Hindlimb muscle (tissue), 1 donor: Measurements from ENCODE around the gene ANKRD17. TPM values are rescaled to one million over a fixed set of nuclear protein-coding genes. Genes with fewer than 3 reads are reported as not detected.

Experiments
- DNase-seq: peaks from one replicate; pipeline ENCODE4 v3.0.0-alpha.2; 2013
- polyA plus RNA-seq: library from polyadenylated mRNA; unstranded; fragments of 120-200 nt; gene quantifications from one replicate; pipeline ENCODE4 v1.2.1, GENCODE V29; 2013; ENCODE audit not compliant: insufficient read length

The ANKRD17 gene
- polyA plus RNA-seq, 1 donor: 48.1 TPM

DNA sequence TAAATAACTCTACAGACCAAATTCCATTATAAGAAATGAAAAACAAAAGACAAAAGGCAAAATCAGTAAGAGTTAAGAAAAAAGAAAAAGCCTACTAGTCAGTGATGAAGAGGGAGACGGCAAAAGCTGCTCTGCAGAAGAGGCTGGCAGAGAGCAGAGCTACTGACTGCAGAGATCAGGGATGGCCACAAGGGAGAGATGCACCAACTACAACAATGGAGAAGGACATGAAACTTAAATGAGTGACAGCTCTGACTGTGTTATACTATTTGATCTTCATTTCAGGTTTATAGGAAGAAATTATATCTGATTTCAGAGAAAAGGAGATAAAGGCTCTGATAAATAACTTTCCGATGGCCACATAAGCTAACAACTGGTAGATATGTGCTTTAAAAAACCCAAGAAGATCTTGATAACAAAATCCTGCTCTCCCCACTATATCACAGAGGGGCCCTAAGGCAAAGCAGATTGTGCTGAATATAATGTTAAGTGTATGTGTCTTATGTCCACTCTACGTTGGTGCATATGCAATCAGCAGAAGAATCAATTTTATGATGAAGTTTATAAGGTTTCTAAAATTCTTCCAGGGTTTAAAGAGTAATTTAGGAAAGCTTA, 130.7 kb downstream of the ANKRD17 start:
- DNase-seq: no peak

DNA sequence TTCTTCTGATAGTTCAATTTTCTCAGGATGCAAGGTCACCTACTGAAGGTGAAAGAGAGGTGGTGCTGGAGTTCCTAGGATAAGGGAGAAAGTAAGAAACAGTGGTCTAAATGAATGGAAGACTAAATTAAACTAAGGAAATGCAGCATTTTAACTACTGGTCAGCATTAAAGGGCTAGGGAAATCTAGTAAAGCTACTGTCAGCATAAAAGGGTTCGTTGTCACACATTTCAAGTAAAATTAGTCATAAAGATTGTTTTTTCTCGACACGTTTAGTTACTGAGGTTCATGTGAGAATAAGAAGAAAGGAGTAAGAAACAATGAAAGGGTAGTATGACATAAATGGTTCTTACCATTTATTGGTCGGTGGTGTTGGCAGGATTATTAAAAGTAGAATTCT, 149.1 kb downstream of the ANKRD17 start:
- DNase-seq: no peak

DNA sequence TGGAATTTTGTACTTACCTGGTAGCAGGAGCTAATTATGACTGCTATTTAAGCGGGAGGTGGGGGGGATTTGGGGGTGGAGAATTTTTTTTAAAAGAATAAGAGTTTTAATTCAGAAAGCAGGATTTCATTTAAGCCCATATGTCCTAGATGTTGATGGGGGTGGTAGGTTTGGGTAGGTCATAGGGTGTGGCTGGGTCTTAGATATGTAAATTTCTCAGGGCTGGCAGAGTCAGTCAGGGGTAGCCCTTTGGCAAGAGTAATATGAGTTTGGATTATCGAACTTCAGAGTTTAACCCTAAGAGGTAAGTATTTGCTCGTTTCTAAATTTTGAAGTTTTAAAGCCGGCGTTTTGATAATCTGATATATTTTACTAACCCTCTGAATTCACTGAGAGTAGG, 153.9 kb downstream of the ANKRD17 start:
- DNase-seq: no peak

DNA sequence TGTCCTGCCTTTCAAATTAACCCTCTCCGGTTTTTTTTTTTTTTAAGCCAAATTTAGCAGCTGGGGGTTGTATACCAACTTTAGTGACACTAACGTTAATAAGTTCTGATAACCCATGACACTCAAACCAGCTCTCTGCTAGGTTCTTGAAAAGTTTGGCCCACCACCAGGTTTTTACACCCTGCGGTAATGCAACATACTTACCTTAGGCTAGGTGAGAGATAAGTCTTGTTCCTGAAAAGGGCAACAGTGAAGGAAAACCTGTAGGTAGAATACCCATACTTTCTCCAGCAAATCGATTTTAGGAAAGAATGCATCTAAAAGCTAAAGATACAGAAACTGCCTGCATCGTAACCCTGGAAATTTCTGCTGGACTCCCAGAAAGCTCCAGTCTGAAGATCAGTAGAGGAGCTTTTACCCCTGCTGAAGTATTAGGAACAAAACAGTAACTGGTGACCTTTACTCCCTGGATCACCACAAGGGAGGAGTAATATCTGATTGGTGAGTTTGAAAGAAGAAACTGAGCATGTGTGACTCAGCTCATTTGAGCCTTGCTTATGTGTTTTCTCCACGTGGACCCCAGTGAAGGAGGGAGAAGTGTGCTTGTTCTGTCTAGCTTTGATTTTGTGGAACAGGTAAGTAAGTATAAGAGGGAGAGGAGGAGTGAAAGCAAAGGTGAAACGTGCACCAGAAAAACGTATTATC, 154.6 kb downstream of the ANKRD17 start:
- no peak for DNase-seq

DNA sequence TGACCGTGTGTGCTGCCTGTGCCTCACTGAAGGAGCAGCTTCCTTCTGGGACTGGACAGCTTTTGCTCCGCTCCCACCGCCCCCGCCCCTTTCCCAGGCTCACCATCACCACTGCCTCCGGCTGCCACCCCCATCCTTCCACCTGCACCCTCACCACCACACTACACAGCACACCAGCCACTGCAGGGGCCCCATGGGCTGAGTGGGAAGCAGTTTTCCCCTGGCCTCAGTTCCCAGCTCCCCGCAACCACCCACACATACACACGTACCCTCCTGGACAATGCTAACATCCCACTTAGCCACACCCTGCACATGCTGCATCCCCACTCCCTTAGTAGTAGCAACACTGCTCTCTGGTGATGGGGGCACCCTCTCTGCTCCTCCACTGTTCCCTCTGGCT, 159.5 kb downstream of the ANKRD17 start:
- DNase-seq: no peak

DNA sequence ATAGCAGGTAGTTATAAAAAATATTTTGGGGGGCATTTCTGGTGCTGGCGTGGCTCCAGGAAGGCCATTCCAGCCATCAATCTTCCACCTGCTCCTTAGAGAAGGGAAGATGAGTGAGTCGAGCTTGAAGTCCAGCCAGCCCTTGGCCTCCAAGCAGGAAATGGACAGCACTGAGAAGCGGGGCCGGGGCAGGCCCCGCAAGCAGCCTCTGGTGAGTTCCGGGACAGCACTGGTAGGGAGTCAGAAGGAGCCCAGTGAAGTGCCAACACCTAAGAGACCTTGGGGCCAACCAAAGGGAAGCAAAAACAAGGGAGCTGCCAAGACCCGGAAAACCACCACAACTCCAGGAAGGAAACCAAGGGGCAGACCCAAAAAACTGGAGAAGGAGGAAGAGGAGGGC, 159.9 kb downstream of the ANKRD17 start:
- no peak for DNase-seq

DNA sequence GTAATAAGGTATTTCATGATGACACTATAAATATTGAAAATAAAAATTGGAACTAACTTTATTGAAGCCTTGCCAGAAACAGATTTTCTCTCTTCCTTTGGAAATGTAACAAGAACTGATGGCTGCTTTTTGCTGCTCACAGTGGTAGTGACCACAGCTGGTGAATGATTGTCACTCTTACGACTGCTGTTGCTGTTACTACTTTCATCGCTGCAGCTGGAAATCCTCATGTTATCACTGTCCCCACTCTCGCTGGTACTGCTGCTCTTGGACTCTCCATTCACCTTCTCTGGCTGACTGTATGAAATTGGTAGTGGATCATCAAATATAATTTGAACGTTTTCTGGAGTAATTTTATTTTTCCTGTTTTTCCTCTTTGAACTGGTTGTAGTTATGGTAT, 160.6 kb downstream of the ANKRD17 start:
- no peak for DNase-seq

DNA sequence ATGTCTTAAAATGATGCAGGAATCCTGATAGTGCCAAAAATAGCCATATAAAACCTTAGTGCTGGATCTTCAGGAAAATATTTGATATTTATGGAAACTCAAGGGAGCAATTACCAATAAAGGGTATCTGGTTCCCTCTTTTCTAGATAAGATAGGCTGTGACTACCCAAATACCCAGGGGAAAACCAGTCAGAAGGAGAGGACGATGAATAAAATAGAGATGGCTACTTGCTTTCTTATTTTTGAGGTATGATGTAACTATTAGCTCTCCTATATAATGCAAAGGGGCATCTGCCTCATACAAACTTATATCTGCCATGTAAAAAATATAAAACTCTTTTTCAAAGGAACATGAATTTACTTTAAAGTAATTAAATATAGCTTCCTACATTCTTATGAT, 165.7 kb downstream of the ANKRD17 start:
- DNase-seq: no peak

DNA sequence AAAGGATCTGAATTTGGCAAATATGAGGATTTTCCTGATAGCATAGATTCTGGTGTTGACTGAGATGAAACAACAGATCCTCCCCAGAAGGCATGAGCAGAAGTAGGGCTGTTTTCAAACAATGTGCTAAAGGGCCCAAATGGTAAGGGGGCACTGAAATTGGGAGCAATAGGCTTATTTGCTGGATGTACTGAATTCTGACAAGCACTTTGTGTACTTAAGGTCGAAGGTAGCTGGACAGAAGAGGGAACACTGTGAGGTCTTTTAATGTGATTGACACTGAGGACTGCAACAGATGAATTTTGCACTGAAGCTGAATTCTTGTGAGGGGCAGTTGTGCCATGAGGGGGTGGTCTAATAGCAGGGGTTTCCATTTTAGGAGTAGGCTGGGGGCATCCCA, 167.9 kb downstream of the ANKRD17 start:
- DNase-seq: no peak

DNA sequence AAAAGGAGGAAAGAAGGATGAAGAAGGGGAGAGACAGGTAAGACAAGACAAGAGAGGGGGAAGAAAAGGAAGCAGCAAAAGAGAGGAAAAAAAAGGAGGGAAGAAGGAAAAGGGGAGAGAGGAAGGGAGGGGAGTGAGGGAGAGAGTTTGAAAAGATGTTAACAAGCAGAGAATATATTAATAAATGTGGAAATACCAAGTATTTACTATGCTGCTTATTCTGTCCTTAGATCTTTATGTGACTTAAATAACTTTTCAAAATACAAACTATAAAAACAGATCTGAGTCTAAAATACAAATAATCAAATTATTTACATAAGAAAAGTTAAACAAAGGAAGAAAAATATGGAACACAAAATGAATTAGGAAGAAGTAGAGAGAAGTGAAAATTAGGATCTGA, 170.7 kb downstream of the ANKRD17 start:
- DNase-seq: no peak

DNA sequence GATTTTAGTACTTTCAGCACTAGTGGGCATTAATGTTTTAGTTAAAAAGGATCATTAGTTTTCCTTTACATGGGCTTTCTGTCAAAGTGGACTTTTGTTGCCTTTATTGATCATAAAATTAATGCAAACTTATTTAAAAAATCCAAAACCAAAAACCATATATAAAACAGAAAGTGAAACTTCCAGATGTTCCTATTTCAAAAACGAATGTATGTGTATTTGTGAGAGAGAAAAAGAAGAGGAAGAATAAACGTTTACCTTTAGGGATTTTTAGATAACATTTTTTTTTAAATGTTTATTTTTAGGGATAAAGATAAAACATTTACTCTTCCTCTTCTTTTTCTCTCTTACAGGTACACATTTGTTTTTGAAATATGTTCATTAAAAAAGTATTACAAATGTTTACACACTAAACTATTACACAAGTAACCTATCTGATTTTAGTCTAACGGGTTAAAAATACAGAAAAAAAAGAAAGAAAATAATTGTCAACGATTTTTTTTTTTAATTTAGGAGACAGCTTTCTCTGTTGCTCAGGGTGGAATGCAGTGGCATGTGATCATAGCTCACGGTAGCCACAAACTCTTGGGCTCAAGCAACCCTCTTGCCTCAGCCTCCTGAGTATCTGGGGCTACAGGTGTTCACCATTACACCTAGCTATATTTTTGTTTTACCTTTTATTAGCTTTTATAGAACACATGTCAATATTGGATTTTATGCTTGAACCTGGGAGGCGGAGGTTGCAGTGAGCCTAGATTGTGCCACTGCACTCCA, 172.3 kb downstream of the ANKRD17 start:
- no peak for DNase-seq

DNA sequence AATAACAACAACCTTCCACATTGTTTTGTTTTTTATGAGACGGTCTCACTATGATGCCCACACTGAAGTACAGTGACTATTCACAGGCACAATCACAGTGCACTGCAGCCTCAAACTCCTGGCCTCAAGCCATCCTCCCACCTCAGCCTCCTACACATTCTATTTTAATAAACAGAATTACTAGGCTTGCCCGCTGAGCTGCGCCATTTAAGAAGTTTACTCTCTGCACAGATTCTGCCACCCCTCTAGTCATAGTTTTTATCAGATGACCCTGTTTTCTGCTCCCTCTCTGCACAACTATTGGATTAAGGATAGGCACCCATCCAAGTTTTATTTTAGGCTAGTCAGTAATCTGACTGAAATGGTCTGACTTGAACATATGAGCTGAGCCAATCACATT, 177.8 kb downstream of the ANKRD17 start:
- DNase-seq: no peak

DNA sequence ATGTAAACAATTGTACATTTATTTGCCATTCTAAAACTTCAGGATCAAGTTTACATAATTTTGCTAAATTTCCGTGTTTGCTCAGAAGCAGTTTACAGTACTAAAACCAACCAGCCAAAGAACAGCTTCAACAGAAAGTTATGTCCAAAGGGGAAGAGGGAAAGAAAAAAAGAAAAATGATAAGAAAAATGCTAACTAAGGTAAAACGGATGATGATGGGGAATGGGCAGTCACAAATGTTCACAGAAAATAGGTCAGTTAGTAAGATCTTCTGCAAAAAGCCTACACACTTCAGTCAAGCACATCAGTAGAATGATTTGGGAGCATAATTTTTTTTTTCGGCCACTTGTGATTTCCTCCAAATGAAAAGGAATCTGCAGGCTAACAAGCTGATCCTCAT, 182.8 kb downstream of the ANKRD17 start:
- no peak for DNase-seq

DNA sequence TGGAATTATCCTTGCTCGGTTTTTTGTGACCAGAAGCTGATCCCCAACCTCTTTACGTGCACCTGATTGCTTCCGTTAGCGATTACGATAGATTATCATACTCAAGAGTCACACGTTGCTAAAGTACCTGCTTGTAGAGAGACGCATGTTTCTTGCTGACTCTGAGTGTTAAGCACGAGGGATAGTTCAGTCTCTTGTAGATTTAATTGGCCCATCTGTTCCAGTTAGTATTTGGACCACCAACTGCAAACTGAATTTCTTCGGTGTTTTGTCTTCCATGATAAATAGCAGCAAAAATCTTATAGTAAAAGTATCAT, 188.6 kb downstream of the ANKRD17 start:
- DNase-seq: no peak

DNA sequence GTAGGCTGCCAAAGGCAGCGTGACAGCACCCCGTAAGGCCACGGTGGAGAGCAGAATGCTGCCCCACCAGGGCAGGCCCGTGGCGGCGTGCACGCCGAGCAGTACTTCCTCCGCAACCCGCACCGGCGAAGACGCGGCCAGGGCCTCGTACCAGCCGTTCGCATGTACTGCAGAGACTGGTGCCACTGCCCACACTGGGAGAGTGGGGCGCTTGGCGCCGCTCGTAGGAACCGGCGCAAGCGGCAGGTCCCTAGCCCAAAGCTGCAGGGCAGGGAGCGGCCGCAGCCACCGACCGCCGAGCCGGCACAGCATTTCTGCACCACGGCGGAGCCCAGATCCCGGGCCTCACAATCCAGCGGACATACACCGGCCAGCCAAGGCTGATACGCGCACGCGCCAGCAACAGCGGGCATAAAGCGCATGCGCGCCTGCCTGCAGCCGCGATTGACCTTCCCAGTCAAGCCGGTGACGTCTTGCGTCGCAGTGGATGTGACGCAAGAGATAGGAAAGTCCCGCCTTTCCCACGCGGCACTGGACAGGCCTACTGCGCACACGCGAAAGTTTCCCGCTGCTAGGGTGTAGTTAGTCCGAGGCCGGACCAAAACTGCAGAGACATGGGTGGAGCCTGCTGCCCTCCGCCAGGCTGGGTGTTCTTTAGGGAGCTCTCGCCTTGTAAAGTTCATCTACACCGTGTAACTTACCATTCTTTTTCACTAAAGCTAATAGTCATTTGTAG, 189.1 kb downstream of the ANKRD17 start, which contains the start of gene COX18:
Gene COX18, minus strand, starts transcription at position 379 of the 736 bp plus-strand sequence. Its CDS starts 67 bp downstream, at position 312.
- DNase-seq: peak; percentile 99

DNA sequence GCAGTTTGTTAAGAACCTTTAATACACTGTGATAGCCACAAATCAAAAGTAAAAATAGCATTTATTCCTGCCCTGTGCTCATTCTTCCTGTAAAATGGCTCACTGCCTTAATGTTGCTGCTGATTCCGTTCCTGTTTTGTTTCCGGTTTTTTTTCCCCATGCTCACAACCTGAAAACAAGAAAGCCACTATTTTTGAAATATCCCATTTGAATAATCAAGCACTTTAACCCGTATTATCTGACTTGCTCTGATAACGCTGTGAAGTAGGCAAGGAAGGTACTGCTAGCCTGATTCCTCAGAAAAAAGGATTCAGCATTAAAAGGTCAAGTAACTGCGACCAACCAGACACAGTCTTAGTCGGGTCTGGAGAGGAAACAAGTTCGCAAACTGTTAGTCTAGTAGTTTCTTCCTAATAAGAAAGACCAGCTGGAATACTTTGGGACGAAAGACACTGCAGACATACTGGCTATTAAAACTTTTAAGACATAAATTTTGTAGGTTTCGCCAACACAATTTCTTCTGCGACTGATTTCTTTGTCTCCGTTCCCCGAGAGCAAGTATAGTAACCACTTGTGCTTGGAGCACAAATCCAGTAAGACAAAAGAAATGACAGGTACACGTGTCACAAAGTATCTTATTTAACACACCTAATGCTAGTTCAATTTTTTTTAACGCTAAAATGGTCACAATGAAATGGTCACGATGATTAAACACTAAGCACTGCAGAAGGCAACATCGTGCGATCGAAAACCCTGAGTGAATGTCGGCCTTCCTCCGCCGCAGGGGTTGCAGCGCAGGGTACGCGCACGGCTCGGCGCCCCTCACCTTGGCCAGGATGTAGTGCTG, 189.9 kb downstream of the ANKRD17 start:
- peak; percentile 36 for DNase-seq

DNA sequence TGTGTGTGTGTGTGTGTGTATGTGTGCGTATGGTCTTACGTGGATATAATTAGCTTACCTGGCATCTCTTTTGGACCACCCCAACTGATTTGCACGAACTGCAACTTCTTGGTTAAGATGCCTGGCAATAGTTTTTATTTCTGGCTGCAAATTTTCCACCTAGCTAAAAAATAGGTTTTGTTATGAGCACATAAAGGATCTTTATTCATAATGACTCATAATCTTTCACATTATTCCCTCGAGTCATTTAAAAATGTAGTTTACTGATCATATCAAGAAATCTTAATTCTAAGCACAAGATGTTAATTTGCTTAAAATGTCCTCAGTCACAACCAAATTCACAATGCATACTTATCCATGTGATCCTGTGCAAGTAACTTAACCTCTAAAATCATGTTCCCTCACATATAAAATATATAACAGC, 190.6 kb downstream of the ANKRD17 start:
- DNase-seq: no peak

DNA sequence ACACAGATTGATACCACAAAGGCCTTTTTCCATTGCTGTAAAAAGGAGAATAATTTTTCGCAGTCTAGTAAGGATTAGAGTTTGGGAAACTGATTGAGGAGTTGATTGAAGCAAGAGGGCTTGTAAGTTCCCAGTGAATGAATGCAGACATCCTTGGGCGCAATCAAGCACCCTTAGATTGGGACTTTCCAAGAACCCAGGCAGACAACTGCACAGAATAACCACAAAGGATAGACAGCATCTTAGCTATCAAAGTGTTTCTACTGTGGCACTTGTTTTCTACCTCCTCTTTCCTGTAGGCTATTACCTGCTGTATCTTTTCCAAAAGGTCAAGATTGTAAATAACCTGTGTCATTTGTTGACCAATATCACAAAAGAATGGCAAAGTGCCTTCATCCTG, 191.7 kb downstream of the ANKRD17 start:
- DNase-seq: no peak

DNA sequence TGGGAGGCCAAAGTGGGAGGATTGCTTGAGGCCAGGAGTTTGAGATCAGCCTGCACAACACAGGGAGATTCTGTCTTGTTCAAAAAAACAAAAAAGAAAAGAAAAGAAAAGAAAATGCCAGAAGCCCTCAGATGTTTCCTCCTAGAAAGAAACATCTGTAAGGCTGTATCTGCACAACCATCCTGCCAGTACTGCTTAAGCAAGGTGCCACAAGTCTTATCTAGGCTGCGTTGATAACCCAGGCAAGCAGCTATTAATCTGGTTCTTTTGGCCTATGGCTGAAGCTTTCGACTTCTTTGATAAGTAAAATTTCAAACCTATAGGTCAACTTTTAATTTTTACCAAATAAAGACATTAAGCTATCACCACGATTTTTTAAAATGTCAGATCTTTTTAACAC, 192.2 kb downstream of the ANKRD17 start:
- DNase-seq: no peak

DNA sequence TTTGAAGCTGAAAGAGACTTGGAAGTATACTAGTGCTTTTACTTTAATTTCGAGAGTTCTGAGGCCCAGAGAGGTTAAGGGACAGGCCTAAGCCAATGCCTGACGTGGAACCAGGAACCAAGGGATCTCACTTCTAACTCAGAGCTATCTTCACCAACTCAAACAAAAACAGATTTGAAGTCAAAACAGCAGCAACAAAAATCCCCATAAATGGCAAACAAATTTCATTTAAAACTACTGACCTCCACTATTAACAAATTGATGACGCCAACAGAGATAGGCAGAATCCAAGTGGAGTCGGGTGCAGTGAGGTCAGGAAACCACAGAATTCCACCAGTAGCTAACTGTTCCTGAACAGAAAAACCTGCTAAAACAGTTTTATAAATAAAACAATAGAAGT, 194.1 kb downstream of the ANKRD17 start:
- DNase-seq: no peak

DNA sequence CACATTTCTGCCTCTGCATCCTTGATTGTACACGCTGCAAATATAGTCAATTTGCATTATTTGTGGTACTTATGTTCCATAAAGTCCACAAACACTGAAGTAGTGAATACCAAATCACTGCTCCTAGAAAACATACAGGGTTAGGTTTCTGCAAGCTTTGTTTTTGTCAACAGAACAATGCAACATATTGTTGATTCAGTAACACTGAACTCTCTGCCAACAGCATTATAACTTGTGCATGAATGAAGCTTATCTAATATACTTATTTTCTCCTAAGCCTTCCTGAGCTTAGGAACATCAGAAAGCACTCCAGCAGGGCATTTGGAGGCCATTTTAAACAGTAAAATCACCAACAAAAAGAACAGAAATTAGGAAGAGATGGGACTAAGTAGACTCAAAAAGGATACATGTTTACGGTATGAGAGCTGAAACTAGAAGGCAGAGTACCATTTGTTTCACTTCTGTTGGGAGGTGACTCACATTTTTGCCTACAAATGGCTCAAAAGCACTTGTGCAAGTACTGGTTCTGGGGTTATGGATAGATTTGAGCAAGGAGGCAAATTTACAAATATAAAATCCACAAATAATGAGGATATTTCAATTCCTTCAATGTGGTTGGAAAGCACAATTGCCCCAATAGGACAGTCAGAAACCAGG, 203.2 kb downstream of the ANKRD17 start:
- DNase-seq: no peak
